ENCODE results near the gene ANO7.

DNA sequence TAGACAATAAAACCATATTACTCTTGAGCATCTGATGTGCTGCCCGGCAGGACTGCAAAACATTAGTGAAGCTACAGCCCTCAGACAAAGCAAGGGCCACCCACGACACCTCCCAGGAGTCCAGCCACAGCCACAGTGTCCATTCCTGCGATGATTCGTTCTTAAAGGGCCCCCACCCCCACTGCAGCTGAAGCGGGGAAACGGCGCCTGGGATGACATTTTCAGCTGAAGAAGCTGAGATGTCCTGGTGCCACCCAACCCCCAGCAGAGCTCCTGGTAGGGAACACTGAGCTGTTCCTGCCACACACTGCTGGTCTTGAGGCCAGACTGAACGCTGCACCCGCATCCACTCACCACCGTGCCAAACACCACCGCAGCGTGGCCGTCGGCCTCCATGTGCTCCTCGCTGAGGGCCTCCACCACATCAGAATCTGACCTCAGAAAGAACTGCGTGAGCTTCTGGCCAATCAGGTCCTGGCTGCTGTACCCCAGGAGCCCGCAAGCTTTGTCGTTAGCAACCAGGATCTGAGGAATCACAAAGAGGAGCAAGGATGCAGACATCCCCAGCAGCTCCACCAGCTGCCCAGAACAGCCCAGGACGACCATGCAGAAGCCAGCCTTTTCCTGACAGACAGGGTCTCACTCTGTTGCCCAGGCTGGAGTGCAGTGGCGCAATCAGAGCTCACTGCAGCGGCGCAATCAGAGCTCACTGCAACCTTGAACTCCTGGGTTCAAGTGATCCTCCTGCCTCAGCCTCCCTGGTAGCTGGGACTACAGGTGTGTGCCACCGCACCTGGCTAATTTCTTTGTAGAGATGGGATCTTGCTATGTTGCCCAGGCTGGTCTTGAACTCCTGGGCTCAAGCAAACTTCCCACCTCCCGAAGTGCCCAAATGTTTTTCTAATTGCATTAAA lies 48.7 kb upstream of the ANO7 start:
- TF ChIP-seq POLR2A (IDR thresholded peaks at IDR 0.05; ENCODE audit: low read length) (no peak), GATA1 (IDR thresholded peaks at IDR 0.05; ENCODE audit: low read depth, low read length) (no peak)
